ENCODE measurements around the gene PPP1CB.
"Not testable (repeated sequence)": the region's sequence is repeated elsewhere in the genome, so short reads cannot be mapped to it uniquely, and the experiment has no call there.

PPP1CB gene

GRCh38 chr2:28778392-28778791 is 26.8 kb downstream of the PPP1CB start:
- no peak for DNase-seq (ENCODE audit: low spot score)

- DNase-seq (ENCODE audit: low spot score), result no peak
Measured at GRCh38 chr2:28779001-28779400, 27.4 kb downstream of the PPP1CB start.

GRCh38 chr2:28780496-28780895 is 28.9 kb downstream of the PPP1CB start:
- DNase-seq (ENCODE audit: low spot score), result no peak

- DNase-seq (ENCODE audit: low spot score), result no peak
Measured at GRCh38 chr2:28782423-28782822, 30.8 kb downstream of the PPP1CB start.

GRCh38 chr2:28784570-28784969 is 32.9 kb downstream of the PPP1CB start:
- not testable (repeated sequence) for DNase-seq (ENCODE audit: low spot score)

- DNase-seq (ENCODE audit: low spot score), result no peak
Measured at GRCh38 chr2:28796620-28797019, 45.0 kb downstream of the PPP1CB start.

- peak; percentile 12 for DNase-seq (ENCODE audit: low spot score)
Measured at GRCh38 chr2:28801726-28802125, 50.1 kb downstream of the PPP1CB start.

GRCh38 chr2:28802975-28803429 is 51.4 kb downstream of the PPP1CB start:
- DNase-seq (ENCODE audit: low spot score), result no peak

- no peak for DNase-seq (ENCODE audit: low spot score)
Measured at GRCh38 chr2:28809927-28810326, 58.3 kb downstream of the PPP1CB start.

GRCh38 chr2:28810384-28811285 is 59.0 kb downstream of the PPP1CB start, which contains the start of gene SPDYA:
Gene SPDYA, plus strand, starts transcription at chr2:28810834. Its CDS starts 5,181 bp downstream, at chr2:28816015.
- DNase-seq (ENCODE audit: low spot score), result peak; percentile 75

- no peak for DNase-seq (ENCODE audit: low spot score)
Measured at GRCh38 chr2:28818053-28818452, 66.4 kb downstream of the PPP1CB start.

- peak; percentile 56 for DNase-seq (ENCODE audit: low spot score)
Measured at GRCh38 chr2:28821295-28821958, 69.8 kb downstream of the PPP1CB start.

GRCh38 chr2:28822036-28822435 is 70.4 kb downstream of the PPP1CB start:
- no peak for DNase-seq (ENCODE audit: low spot score)

GRCh38 chr2:28824207-28824606 is 72.6 kb downstream of the PPP1CB start:
- DNase-seq (ENCODE audit: low spot score), result no peak

- no peak for DNase-seq (ENCODE audit: low spot score)
Measured at GRCh38 chr2:28824870-28825269, 73.2 kb downstream of the PPP1CB start.

- no peak for DNase-seq (ENCODE audit: low spot score)
Measured at GRCh38 chr2:28828382-28828781, 76.8 kb downstream of the PPP1CB start.

- no peak for DNase-seq (ENCODE audit: low spot score)
Measured at GRCh38 chr2:28833740-28834470, 82.3 kb downstream of the PPP1CB start.

GRCh38 chr2:28835781-28836180 is 84.2 kb downstream of the PPP1CB start:
- DNase-seq (ENCODE audit: low spot score), result no peak

GRCh38 chr2:28838971-28839370 is 87.3 kb downstream of the PPP1CB start:
- no peak for DNase-seq (ENCODE audit: low spot score)

- no peak for DNase-seq (ENCODE audit: low spot score)
Measured at GRCh38 chr2:28842042-28842441, 90.4 kb downstream of the PPP1CB start.

Measured in AG08395 (cell line).